PC-9 (cell line): ENCODE data around the gene LAMA3.

ENCODE experiments used
- CTCF ChIP-seq: fragments of 200-600 bp; sonication (generic); conservative IDR thresholded peaks from 2 replicates; pipeline ENCODE4 v1.6.1; 2017; ENCODE audit warnings: mixed run types, antibody characterized with exemption, mild to moderate bottlenecking, moderate library complexity
- EZH2 ChIP-seq: fragments of 200-600 bp; sonication (generic); IDR thresholded peaks from 2 replicates; pipeline ENCODE4 v1.8.0; 2017; ENCODE audit warnings: antibody characterized with exemption, low read depth

- TF ChIP-seq EZH2 (no peak), CTCF (no peak)
Observed at GRCh38 chr18:23849141-23849540, 159.9 kb downstream of the LAMA3 start.
